T-helper 1 cell treated with Interleukin-12 subunit alpha and Interleukin-12 subunit beta and Interleukin-4 antibody, amounts not matched to agents 30 ng/mL and 1 ng/mL, for 36 hours (primary cell): Measurements from ENCODE around the gene PRR19. TPM values are rescaled to one million over a fixed set of nuclear protein-coding genes. Genes with fewer than 3 reads are reported as not detected.

ENCODE experiments used
- intact Hi-C: fragments of 100-400 bp; cut with micrococcal nuclease; formaldehyde crosslinking; loops from one replicate; pipeline ENCODE4 v1.15.1; 2024
- total RNA-seq: library from RNA; stranded (reverse); gene quantifications from 2 replicates; pipeline ENCODE4 v1.2.3, GENCODE V29; 2022

Gene PRR19
- total RNA-seq, 1 donor from 2014 or later: 0.51 TPM

DNA sequence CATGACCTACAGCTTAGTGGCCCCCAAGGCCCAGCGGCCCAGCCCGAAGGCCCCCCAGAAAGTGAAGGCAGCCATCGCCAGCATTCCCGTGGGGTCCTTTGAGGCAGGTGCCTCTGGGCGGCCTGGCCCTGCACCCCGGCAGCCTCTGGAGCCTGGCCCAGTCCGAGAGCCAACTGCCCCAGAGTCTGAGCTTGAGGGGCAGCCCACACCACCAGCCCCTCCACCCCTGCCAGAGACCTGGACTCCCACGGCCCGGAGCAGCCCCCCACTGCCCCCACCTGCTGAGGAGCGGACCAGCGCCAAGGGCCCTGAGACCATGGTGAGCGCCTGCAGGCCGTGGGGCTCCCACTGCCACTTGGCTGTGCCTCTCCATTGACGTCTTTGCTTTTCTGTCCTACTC lies 9.0 kb upstream of the PRR19 start:
- intact Hi-C loops: no loop called here

DNA sequence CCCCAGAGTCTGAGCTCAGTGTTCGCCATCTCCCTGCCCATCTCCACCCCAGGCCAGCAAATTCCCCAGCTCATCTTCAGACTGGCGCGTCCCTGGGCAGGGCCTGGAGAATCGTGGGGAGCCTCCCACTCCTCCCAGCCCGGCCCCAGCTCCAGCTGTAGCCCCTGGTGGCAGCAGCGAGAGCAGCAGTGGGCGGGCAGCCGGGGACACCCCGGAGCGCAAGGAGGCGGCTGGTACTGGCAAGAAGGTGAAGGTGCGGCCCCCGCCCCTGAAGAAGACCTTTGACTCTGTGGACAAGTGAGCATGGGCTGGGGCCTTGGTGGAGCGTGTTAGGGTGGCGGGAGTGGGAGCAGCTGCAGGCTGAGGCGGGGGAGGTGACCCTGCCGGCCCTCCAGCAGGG lies 8.4 kb upstream of the PRR19 start:
- intact Hi-C loops: no loop called here

DNA sequence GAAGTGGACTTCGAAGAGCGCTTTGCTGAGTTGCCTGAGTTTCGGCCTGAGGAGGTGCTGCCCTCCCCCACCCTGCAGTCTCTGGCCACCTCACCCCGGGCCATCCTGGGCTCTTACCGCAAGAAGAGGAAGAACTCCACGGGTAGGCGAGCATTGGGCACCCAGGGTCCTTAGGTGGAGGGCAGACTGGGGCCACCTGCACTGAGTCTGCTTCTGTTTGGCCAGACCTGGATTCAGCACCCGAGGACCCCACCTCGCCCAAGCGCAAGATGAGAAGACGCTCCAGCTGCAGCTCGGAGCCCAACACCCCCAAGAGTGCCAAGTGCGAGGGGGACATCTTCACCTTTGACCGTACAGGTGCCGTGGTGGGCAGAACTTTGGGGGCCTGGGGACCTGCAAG lies 8.0 kb upstream of the PRR19 start:
- intact Hi-C loops: no loop called here

DNA sequence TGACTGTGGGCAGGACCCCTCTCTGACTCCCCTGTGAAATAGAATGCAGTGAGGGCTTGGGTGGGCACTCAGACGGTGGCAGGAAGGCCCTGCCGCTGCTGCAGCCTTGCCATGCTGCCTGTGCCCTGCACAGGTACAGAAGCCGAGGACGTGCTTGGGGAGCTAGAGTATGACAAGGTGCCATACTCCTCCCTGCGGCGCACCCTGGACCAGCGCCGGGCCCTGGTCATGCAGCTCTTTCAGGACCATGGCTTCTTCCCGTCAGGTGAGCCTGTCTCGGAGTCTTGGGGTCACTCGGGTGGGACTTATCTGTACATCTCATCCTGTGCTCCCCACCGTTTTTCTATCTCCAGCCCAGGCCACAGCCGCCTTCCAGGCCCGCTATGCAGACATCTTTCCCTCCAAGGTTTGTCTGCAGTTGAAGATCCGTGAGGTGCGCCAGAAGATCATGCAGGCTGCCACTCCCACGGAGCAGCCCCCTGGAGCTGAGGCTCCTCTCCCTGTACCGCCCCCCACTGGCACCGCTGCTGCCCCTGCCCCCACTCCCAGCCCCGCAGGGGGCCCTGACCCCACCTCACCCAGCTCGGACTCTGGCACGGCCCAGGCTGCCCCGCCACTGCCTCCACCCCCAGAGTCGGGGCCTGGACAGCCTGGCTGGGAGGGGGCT lies 7.3 kb upstream of the PRR19 start:
- intact Hi-C loops: no loop called here

DNA sequence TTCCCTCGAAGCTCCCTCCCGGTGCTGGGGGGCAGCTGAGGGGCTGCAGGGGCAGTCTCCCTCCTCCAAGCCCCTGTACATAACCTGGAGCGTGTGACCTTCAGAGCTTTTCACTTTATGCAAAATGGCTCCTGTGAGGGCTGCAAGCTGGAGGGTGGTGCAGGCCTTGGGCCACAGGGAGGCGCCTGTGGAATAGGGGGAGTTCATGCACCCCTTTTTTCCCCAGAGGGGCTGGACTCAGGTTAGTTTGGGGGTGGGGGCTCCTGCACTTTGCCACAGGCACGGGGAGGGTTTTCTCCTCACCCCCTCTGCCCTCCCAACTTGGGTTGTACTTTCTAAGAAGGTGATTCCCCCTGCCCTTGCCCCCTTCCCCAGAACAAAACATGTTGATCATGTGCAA lies 6.6 kb upstream of the PRR19 start:
- intact Hi-C loops: no loop called here

DNA sequence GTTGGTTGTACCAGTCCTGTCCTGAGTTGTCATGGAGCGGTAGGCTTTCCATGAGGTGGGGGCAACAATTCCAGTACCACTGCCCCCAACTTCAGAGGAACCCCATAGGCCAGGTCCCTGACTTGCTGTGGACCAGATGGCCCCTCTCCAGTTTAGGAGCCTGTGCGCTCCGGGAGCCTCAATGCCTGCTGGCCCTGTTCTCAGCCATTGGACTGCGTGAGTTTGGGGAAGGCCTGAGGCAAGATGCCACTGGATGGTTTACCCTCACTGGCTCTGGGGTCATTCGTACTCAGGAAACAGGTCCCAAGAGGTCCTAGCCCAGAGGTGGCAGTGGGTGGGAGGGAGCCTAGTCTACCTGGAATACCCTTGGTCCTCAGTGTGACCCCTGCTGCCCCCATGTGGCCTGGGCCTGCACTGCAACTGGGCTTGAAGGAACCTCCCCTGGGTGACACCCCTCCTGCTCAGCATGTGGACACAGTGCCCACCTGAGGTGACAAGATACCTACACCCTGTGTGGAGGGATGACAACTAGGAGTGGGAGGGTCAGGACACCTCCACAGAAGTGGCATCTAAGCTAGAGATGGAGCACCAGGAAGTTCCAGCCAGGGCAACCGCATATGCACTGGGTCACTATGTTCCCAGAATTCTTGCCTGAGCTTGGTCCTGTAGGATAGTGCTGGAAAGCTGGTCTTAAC lies 6.0 kb upstream of the PRR19 start:
- intact Hi-C loops: loop anchor here (1.0 kb wide), 3 partner anchors 52 to 188 kb away; no protein-coding TSS in a partner anchor

DNA sequence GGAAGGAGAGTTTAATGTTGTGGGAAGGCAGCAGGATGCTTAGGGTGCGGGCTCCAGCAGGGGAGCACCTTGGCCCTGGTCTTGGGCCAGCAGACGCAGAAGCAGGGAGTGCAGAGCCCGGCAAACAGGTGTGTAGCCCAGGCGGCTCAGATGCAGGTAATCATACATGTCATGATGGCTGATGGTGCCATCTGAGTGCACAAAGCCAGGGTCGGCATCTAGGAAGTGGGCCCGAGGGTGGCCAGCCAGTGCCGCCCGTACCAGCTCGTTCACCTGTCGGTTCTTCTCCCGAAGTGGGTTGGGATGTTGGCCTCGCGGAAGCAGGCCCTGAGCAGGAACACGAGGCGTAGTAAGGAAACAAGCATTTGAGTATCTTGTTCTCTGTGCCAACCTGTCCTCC lies 4.9 kb upstream of the PRR19 start:
- intact Hi-C loops: no loop called here

DNA sequence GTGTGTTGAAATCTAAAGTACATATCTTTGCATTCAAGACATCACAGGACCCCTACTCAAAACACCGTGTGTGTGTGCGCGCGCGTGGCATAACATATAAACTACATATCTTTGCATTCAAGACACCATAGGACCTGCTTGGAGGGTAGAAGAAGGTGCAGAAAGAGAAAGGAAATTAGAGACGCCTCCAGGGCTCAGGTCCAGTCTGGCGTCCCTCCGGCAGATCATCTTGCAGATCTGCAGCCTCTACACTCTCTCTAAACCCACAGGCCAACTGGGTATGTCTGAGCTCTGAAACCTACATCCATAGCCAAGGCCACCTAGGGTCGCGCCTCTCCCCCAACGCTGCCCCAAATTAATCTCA lies 1.2 kb downstream of the PRR19 start:
- intact Hi-C loops: loop anchor here (2.0 kb wide), 1 partner anchor 48 kb away; the partner anchor contains the start of gene ERF

DNA sequence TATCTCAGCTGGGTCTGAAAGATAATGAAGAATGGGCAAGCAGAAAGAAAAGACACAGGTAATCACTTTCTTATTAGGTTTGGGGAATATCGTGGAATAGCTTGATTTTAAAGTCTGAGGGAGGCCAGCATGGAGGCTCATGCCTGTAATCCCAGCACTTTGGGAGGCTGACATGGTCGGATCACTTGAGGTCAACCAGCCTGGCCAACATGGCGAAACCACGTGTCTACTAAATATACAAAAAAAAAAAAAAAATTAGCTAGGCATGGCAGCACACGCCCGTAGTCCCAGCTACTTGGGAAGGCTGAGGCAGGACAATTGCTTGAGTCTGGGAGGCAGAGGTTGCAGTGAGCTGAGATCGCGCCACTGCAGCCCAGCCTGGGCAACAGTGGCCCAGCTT lies 1.9 kb downstream of the PRR19 start:
- intact Hi-C loops: loop anchor here (2.0 kb wide), 1 partner anchor 49 kb away; the partner anchor contains the start of gene ERF

DNA sequence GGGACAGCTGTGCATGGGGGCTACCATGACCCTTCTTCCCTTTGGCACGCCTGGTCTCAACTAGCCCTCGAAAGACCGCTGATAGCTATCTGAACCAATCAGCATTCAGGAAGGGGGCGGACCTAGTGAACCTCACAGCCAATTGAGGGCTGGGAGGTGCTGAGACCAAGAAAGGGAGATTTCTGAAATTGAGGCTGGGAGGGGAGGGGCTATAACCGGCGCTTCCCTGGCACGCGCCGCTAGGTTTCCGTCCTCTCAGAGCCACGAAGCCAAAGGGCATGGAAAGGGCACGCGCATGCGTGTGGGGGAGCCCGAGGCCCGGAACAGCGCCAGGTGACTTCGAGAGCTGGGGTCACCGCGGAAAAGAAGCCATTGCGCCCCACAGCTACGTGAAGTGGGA lies 4.7 kb downstream of the PRR19 start:
- intact Hi-C loops: no loop called here

DNA sequence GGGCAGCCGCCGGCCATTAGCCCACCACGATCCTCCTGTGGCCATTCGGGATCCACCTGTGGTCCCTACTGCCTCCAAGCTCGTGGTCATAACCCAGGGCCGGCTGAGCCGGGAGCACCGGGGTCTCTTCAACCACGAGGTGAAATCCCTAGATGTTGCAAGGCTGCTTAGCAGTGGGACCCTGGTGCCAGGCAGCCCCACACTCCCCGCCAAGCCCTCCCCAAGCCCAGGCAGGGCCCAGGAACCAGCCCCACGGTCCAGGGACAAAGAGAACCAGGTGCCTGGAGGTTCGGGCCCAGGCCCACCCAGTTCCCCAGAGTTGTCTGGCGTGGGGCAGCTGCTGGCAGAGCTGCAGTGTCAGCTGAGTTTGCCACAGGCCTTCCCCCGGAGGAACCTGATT lies 7.8 kb downstream of the PRR19 start:
- intact Hi-C loops: no loop called here

DNA sequence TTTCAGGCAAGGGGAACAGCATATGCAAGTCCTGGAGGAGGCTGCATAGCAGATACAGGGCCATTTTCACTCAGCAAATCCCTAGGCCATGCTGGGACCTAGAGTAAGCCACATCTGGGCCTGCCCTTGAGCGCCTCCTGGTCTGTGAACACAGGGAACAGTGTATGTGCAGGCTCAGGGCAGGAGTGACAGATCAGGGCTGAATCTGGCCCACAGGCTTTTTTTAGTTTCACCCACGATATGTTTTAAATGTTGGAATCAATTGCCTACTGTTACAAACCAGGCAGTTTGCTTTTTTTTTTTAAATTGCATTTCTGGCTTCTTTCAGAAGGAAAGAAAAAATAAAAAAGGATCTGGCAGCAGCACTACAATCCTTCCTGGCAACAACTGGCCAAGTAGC lies 9.7 kb downstream of the PRR19 start:
- intact Hi-C loops: no loop called here

DNA sequence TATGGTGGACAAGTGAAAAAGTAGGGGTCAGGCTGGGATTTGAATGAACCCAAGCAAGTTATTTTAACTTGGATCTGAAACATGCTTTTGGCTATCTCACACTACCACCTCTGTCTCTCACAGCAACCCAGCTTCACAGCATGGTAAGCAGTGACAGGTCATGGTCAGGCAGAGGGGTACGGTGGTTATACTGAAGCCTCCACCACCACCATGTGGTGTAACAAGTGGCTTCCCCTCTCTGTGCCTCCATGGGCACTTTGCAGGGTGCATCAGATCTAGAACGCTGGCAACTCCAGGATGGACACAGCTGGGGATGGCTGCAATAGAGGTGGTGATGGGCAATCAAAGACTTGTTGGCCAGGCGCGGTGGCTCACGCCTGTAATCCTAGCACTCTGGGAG lies 10.4 kb downstream of the PRR19 start:
- intact Hi-C loops: no loop called here

DNA sequence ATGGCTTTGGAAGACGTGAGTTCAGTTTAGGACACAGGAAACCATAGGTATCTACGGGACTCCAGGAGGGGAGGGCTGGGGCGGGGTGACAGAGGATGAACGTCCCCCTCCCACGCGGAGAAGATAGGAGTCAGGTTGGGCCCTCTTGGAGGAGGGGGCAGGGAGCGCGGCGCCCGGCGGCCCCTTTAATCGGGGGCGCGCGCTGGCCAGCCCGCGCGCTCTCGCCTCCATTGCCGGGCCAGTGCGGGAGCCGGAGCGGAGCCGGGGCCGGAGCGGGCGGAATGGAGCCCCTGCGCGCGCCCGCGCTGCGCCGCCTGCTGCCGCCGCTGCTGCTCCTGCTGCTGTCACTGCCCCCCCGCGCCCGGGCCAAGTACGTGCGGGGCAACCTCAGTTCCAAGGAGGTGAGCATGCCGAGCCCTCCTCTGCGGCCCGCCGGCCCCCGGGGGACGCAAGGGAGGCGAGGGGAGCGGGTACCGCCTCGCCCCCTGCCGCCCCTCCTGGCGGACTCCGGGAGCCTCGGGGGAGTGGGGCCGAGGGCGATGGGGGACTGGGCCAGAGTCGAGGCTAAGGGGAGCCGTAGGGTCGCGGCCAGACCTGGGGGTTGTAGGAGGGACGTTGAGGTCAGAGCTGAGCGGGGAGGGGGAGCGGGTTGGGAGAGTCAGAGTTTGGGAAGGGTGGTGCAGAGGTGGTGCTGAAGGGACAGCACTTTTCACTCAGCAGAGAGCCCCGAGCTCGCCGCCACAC lies 11.3 kb downstream of the PRR19 start, which contains the start of gene TMEM145:
Gene TMEM145, plus strand, starts transcription at position 214 of the 744 bp plus-strand sequence. Its CDS starts 68 bp downstream, at position 282.
- intact Hi-C loops: loop anchor here (1.0 kb wide), 1 partner anchor 12 kb away; the partner anchor contains the start of gene MEGF8

DNA sequence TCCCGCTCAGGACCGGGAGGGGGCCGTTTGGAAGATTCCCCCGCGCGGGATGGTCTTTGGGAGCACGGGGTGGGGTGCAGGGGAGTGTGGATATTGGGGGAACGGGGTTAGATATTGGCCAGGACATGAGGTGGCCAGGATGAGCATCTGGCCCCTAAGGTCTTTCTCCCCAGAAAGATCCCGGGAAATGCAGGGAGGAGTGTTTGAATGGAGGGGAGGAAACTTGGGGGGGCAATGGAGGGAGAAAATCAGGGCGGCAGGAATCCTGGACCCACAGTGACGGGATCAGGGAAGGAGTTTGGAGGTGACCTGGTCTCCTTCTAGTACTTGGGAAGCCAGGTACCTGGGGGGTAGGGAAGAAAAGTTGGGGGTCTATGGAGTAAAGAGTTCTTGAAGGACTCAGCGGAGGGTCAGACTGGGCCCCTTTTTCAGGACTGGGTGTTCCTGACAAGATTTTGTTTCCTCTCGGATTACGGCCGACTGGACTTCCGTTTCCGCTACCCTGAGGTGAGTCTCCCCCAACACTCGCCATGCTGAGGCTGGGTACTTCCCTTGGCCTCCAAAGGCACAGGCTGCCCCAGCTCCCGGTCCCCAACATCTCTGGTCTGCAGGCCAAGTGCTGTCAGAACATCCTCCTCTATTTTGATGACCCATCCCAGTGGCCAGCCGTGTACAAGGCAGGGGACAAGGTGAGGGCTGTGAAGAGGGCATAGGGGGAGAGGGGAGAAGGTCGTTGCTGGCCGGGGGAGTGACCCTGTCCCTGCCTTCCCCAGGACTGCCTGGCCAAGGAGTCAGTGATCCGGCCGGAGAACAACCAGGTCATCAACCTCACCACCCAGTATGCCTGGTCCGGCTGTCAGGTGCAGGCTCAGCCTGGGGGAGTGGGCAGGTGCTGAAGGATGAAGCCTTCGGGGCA lies 12.2 kb downstream of the PRR19 start:
- intact Hi-C loops: loop anchor here (1.0 kb wide), 1 partner anchor 11 kb away; the partner anchor contains the start of gene MEGF8

DNA sequence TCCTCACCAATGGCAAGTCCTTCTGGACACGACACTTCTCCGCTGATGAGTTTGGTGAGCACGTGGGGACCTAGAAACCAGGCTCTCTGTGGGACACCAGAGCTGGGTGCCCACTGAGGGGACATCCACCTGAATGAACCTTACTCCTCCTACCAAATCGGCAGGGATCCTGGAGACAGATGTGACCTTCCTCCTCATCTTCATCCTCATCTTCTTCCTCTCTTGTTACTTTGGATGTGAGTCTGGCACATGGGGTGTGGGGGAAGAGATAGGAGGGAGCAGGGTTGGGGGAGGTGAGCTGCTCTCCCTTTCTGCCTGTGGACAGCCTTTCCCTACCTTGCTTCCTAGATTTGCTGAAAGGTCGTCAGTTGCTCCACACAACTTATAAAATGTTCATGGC lies 13.1 kb downstream of the PRR19 start:
- intact Hi-C loops: no loop called here

DNA sequence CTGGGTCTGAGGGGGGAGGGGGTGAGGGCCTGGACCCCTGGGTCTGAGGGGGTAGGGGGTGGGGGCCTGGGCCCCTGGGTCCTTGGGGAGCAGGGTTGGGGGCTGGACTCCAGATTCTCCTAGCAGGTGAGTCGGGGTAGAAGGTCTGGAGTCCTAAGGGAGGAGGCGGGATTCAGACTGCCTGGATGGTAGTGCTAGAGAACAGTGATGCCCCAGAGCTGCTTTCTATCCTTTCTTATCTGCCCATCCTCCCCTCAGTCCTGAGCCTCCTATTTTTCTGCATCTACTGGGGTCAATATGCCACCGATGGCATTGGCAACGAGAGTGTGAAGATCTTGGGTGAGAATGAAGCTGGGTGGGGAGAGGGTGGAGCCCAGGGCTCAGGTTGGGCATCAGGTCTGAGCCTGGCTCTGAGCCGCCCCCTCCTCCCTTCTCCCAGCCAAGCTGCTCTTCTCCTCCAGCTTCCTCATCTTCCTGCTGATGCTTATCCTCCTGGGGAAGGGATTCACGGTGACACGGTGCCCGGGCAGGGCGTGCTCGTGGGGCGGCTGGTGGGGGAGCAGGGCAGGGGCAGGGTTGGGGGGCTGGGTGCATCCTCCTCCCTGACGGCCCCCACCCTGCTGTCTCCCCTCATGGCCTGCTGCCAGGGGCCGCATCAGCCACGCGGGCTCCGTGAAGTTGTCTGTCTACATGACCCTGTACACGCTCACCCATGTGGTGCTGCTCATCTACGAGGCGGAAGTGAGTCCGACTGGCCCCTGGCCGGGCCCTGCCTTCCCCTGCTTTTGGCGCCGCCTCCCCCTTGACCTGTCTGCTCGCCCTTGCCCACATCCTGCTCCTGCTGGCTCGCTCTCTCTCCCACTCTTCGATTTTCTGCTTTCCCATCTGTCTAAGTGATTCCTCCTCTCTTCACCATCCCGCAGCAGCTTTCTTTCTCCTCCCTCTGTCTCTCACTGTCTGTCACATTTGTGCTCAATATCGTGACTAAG lies 14.6 kb downstream of the PRR19 start:
- intact Hi-C loops: loop anchor here (2.0 kb wide), 1 partner anchor 64 kb away; no protein-coding TSS in a partner anchor

DNA sequence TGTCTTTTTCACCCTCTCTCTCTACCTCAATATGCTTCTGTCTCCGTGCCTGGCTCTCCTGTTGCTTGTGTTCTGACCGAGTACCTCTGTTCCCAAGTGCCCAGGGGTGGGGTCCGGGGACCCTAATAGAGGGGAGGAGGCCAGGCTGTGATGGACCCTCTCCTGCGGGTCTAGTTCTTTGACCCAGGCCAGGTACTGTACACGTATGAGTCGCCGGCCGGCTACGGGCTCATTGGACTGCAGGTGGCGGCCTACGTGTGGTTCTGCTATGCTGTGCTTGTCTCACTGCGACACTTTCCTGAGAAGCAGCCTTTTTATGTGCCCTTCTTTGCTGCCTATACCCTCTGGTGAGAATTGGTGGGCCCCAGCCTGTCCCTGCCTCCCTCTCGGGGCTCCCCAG lies 15.6 kb downstream of the PRR19 start:
- intact Hi-C loops: loop anchor here (2.0 kb wide), 1 partner anchor 63 kb away; no protein-coding TSS in a partner anchor

DNA sequence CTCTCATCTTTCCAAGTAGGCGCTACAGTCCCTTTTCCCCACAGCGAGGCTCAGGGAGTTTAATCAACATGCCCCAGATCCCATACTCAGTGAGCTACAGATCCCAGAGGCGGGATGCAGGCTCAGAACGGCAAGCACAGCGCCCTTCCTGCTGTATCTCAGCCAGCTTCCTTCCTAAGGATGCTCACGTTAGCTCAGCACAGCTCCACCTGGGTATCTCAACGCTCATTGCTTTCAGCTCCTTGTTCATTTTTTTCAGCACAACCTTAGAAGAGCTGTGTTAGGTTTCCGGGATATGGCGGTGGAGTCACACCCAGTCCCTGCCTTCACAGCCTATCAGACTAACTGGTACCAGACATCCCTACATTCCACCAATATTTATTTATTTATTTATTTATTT lies 20.4 kb downstream of the PRR19 start:
- intact Hi-C loops: loop anchor here (10.0 kb wide), 1 partner anchor 1978 kb away; the partner anchor contains the start of genes C19orf47 and PLD3
